Heart left ventricle (tissue), 13 donors: ENCODE data around the gene AGRN.

ENCODE experiments used
- CTCF ChIP-seq, 12 donors: fragments of 200-600 bp; sonication (generic) in 4 of 12; IDR thresholded peaks; one replicate each; pipeline versions ENCODE4 v1.5.0 to v1.8.0; 2018 to 2022; ENCODE audit warnings: antibody characterized with exemption in 12 of 12, mild to moderate bottlenecking in 5 of 12
- POLR2A ChIP-seq, 2 donors: fragments of 450-650 bp; IDR thresholded peaks; one replicate each; pipeline ENCODE4 v1.6.1; 2017; ENCODE audit warnings: antibody characterized with exemption in 2 of 2, mild to moderate bottlenecking in 2 of 2, moderate library complexity in 2 of 2
- donor health status: ischemic (EF 13 %, LVEDD 7.1; RV severe dilation, severe dysfunction).
- donor health status: DM: no; HTN: yes; CAD: no.
- donor health status: DM: no; HTN: no; CAD: no.
- donor health status: ischemic (EF 25% LVEDD 6.9; RV normal size, moderate dysfunction).
- donor health status: ischemic (EF 25% LVEDD 5.7; RV mildly dilated, moderate dysfunction).
- donor health status: ischemic (EF 35%, LVEDD 5.7; RV mildly dilated, moderate dysfunction).
- donor health status: nonischemic (EF 11% LVEDD 7.7; RV severe dilation, severe dysfunction).
- donor health status: DM: yes; HTN: yes; CAD: no.
- donor health status: PGD.
- donor health status: ischemic (EF 29% LVEDD 5.4; RV normal size, mild dysfunction).
- donor health status: nonischemic (EF 23%, LVEDD 6.1; RV moderate dilation, normal function).

GRCh38 chr1:1024771-1025699 is 5.1 kb downstream of the AGRN start:
- TF ChIP-seq CTCF (IDR thresholded peaks at IDR 0.05) (no peak), POLR2A (IDR thresholded peaks at IDR 0.05) (no peak)
